GM18508 (cell line): ENCODE measurements around the gene ARL14EP.

Experiments used
- ATAC-seq: cut with Tn5 transposase; IDR thresholded peaks from one replicate; pipeline ENCODE4 v1.9.1; 2021; ENCODE audit warnings: moderate number of reproducible peaks; ENCODE audit not compliant: insufficient read depth, unreplicated experiment

ARL14EP gene

GRCh38 chr11:30368394-30368793, 45.5 kb downstream of the ARL14EP start:
- no peak for ATAC-seq

GRCh38 chr11:30370164-30370563, 47.3 kb downstream of the ARL14EP start:
- ATAC-seq = no peak

- no peak for ATAC-seq
Observed at GRCh38 chr11:30377347-30377746, 54.4 kb downstream of the ARL14EP start.

- no peak for ATAC-seq
Observed at GRCh38 chr11:30380846-30381245, 57.9 kb downstream of the ARL14EP start.

- ATAC-seq = no peak
Observed at GRCh38 chr11:30381879-30382278, 59.0 kb downstream of the ARL14EP start.
